IPS-18c (cell line): Measurements from ENCODE around the gene FETUB.
"Not testable (repeated sequence)": the region's sequence is repeated elsewhere in the genome, so short reads cannot be mapped to it uniquely, and the experiment has no call there.

ENCODE experiments used
- H3K4me3 ChIP-seq: 2 replicates; pipeline ENCODE4 v1.7.0; 2013; ENCODE audit warnings: low read depth, mild to moderate bottlenecking, low read length, moderate library complexity; ENCODE audit not compliant: insufficient read depth
- H3K9me3 ChIP-seq: one replicate; pipeline ENCODE4 v1.6.1; 2013; ENCODE audit warnings: mild to moderate bottlenecking, low read length, moderate library complexity; ENCODE audit not compliant: control insufficient read depth, insufficient read depth

FETUB gene

GRCh38 chr3:186625600-186626042 lies 14.6 kb upstream of the FETUB start:
- Histone ChIP-seq H3K4me3 (no peak overlapping the region), H3K9me3 (no peaks in the 10 kb centered on the region)

GRCh38 chr3:186626254-186626847 lies 13.8 kb upstream of the FETUB start:
- Histone ChIP-seq H3K4me3 (no peak overlapping the region), H3K9me3 (no peaks in the 10 kb centered on the region)

GRCh38 chr3:186627852-186628414 lies 12.3 kb upstream of the FETUB start:
- Histone ChIP-seq H3K4me3 (no peak overlapping the region), H3K9me3 (no peaks in the 10 kb centered on the region)

GRCh38 chr3:186628756-186629155 lies 11.4 kb upstream of the FETUB start:
- Histone ChIP-seq H3K4me3 (no peak overlapping the region), H3K9me3 (no peaks in the 10 kb centered on the region)

GRCh38 chr3:186630950-186631641 lies 9.1 kb upstream of the FETUB start:
- H3K9me3 ChIP-seq, result no peaks in the 10 kb centered on the region
- no peak overlapping the region for H3K4me3 ChIP-seq

- no peaks in the 10 kb centered on the region for H3K9me3 ChIP-seq
- H3K4me3 ChIP-seq, result no peak overlapping the region
Observed at GRCh38 chr3:186633481-186633880, 6.7 kb upstream of the FETUB start.

GRCh38 chr3:186634207-186634606 lies 6.0 kb upstream of the FETUB start:
- H3K9me3 ChIP-seq, H3K4me3 ChIP-seq: not testable (repeated sequence)

- Histone ChIP-seq H3K4me3 (no peak overlapping the region), H3K9me3 (no peaks in the 10 kb centered on the region)
Observed at GRCh38 chr3:186635532-186635931, 4.7 kb upstream of the FETUB start.

- Histone ChIP-seq H3K4me3 (no peak overlapping the region), H3K9me3 (no peaks in the 10 kb centered on the region)
Observed at GRCh38 chr3:186636536-186636935, 3.7 kb upstream of the FETUB start.

GRCh38 chr3:186637686-186638085 lies 2.5 kb upstream of the FETUB start:
- H3K4me3 ChIP-seq, result no peak overlapping the region
- H3K9me3 ChIP-seq, result no peaks in the 10 kb centered on the region

GRCh38 chr3:186638259-186638658 lies 1.9 kb upstream of the FETUB start:
- no peaks in the 10 kb centered on the region for H3K9me3 ChIP-seq

GRCh38 chr3:186640473-186640818 lies 247 bp downstream of the FETUB start:
- no peaks in the 10 kb centered on the region for H3K9me3 ChIP-seq
- H3K4me3 ChIP-seq, result no peak overlapping the region

More at GRCh38 chr3:186638259-186638658, 1.9 kb upstream of the FETUB start:
- no peak overlapping the region for H3K4me3 ChIP-seq

- Histone ChIP-seq H3K4me3 (no peak overlapping the region), H3K9me3 (no peaks in the 10 kb centered on the region)
Observed at GRCh38 chr3:186640929-186641328, 730 bp downstream of the FETUB start.

GRCh38 chr3:186642014-186642413 lies 1.8 kb downstream of the FETUB start:
- H3K4me3 ChIP-seq, result no peak overlapping the region
- no peaks in the 10 kb centered on the region for H3K9me3 ChIP-seq

- Histone ChIP-seq H3K9me3 (no peaks in the 10 kb centered on the region), H3K4me3 (no peak overlapping the region)
Observed at GRCh38 chr3:186643493-186643892, 3.3 kb downstream of the FETUB start.

- no peaks in the 10 kb centered on the region for H3K9me3 ChIP-seq
- no peak overlapping the region for H3K4me3 ChIP-seq
Observed at GRCh38 chr3:186644683-186645082, 4.5 kb downstream of the FETUB start.

GRCh38 chr3:186646106-186646505 lies 5.9 kb downstream of the FETUB start:
- H3K4me3 ChIP-seq, result no peak overlapping the region
- no peaks in the 10 kb centered on the region for H3K9me3 ChIP-seq

- H3K9me3 ChIP-seq, result no peaks in the 10 kb centered on the region
- no peak overlapping the region for H3K4me3 ChIP-seq
Observed at GRCh38 chr3:186646841-186647240, 6.6 kb downstream of the FETUB start.
